ENCODE results near the gene ZNF195. TPM values are rescaled to one million over a fixed set of nuclear protein-coding genes. Genes with fewer than 3 reads are reported as not detected.
"Not testable (repeated sequence)": the region's sequence is repeated elsewhere in the genome, so short reads cannot be mapped to it uniquely, and the experiment has no call there.

Gene ZNF195
- total RNA-seq, 2 donors from 2014 or later = 12.0 to 13.0 TPM

GRCh38 chr11:3406223-3406875, 27.4 kb upstream of the ZNF195 start:
- peak; percentile 66 for DNase-seq (ENCODE audit: low spot score)
- intact Hi-C loops (cut with DNase I) = not testable (repeated sequence)

- intact Hi-C loops (cut with DNase I) = loop anchor here in 1 of 2 donors (1.0 kb wide), 1 partner anchor 39 kb away; no protein-coding TSS in a partner anchor
Observed at GRCh38 chr11:3404076-3404925, 25.4 kb upstream of the ZNF195 start.

DNA sequence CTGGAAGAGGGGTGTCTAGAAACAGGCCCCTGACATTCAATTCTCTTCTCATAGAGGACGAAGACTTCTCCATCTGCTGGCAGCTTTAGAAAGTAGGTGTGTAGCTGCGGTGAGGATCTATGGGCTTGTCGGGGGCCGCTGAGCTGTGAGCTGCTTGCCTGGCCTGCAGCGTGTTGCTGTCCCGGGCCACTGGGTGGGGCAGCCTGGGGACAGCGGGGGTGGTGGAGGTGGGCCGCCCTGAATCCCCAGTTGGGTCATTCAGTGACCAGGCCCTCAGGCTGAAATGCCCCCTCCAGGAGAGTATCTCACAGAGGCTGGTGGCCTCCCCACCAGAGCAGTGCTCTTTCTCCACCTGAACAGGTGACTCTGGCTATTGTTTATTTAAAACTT, 23.9 kb upstream of the ZNF195 start:
- intact Hi-C loops (cut with DNase I) = not testable (repeated sequence)
- DNase-seq (ENCODE audit: low spot score) = peak; percentile 64

More at GRCh38 chr11:3404076-3404925, 25.4 kb upstream of the ZNF195 start:
- peak; percentile 83 for DNase-seq (ENCODE audit: low spot score)

GRCh38 chr11:3402181-3402860, 23.4 kb upstream of the ZNF195 start:
- DNase-seq (ENCODE audit: low spot score) = peak; percentile 58
- intact Hi-C loops (cut with DNase I) = not testable (repeated sequence)

DNA sequence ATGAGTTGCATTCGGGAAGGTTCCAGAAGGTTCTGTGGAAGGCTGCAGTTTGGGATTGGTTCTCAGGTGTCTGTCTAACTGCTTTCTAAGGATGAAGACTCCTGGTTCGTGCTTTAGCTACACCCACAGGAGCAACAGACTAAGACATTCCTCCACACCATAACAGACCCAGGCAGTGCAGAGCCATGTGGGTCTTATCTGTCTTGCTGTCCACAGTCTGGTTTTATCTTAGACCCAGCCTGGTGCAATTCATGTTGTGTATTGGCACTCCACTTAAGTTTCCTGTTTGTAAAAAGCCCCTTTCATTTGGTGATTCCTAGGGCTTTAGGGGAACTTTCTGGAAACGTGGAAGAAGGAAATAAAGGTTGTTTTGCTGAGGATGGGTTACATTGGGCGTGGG, 22.1 kb upstream of the ZNF195 start:
- intact Hi-C loops (cut with DNase I); DNase-seq (ENCODE audit: low spot score): not testable (repeated sequence)

GRCh38 chr11:3398509-3398908, 19.6 kb upstream of the ZNF195 start:
- intact Hi-C loops (cut with DNase I); DNase-seq (ENCODE audit: low spot score): not testable (repeated sequence)

DNA sequence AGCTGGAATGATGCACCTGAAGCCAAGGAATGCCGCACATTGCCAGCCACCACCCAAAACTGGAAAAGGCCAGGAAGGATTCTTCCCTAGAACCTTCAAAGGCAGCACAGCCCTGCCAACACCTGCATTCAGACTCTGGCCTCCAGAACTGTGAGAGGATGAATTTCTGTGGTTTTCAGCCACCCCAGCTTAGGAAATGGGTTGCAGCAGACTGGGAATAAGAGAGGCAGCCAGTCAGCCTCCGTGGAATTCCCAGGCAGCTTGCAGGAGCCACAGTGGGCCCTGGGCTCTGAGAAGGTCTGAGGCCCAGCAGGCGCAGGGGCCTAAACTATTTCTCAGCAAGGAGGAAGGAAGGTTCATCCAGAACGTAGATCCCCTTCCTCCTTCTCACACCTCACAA, 19.2 kb upstream of the ZNF195 start:
- DNase-seq (ENCODE audit: low spot score); intact Hi-C loops (cut with DNase I): not testable (repeated sequence)

GRCh38 chr11:3397210-3397609, 18.3 kb upstream of the ZNF195 start:
- intact Hi-C loops (cut with DNase I) = not testable (repeated sequence)
- DNase-seq (ENCODE audit: low spot score) = peak; percentile 69

GRCh38 chr11:3395468-3395867, 16.5 kb upstream of the ZNF195 start:
- peak; percentile 43 for DNase-seq (ENCODE audit: low spot score)
- intact Hi-C loops (cut with DNase I) = not testable (repeated sequence)

- peak; percentile 70 for DNase-seq (ENCODE audit: low spot score)
- intact Hi-C loops (cut with DNase I) = not testable (repeated sequence)
Observed at GRCh38 chr11:3394956-3395355, 16.0 kb upstream of the ZNF195 start.

GRCh38 chr11:3393450-3393849, 14.5 kb upstream of the ZNF195 start:
- peak; percentile 47 for DNase-seq (ENCODE audit: low spot score)
- intact Hi-C loops (cut with DNase I) = not testable (repeated sequence)

DNA sequence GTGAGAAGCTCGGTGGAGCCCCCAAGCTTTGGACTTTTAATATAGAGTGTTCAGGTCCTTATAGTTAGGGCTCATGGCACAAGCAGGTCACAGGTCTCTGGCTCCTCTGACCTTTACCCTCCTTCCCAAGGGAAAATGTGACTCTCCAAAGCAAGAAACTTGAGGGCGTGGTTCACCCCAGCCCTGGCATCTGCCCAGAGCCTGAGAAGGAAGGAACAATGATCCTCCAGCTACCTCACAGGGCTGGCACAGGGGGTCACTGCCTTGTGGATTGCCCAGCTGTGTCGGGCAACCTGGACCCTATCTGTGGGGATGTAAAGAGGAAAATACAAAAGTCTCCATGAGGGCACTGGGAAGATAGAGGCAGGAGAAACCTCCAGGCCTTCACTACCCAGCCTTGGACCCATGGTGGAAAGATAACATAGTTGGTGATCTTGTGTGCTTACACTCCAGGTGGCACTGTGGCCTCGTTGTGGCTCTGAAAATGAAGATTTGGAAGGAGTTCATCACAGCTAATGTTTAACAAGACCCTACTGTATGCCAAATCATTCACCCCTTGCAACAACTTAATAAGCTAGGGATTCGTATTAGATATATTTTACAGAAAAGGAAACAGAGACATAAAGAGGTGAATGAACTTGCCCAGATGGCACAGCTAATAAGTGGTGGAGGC, 3.8 kb upstream of the ZNF195 start:
- no peak for DNase-seq (ENCODE audit: low spot score)
- intact Hi-C loops (cut with DNase I) = loop anchor here in 1 of 2 donors (5.0 kb wide), 1 partner anchor 35 kb away; no protein-coding TSS in a partner anchor

DNA sequence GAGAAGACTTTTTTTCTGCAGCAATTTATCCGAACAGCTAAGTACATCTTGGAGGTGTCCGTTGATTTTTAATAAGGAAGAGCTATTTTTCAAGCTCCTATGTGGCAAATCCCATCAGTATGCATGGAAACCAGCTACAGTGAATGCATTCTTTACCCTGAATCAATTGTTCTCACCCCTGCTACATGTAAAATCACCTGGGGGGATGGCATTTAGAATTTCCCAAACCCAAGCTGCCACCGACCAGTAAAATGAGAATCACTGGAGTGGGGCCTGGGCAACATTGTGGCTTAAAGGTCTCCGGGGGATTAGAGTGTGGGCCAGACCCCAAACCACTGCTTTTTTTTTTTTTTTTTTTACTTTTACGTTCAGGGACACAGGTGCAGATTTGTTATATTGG, 2.8 kb upstream of the ZNF195 start:
- intact Hi-C loops (cut with DNase I) = loop anchor here in 1 of 2 donors (5.0 kb wide), 1 partner anchor 36 kb away; no protein-coding TSS in a partner anchor
- DNase-seq (ENCODE audit: low spot score) = no peak

- intact Hi-C loops (cut with DNase I) = loop anchor here in 1 of 2 donors (5.0 kb wide), 1 partner anchor 36 kb away; no protein-coding TSS in a partner anchor
- DNase-seq (ENCODE audit: low spot score) = no peak
Observed at GRCh38 chr11:3380706-3381545, 2.0 kb upstream of the ZNF195 start.

GRCh38 chr11:3375552-3375951, 3.4 kb downstream of the ZNF195 start:
- intact Hi-C loops (cut with DNase I) = no loop called here

GRCh38 chr11:3370311-3370870, 8.6 kb downstream of the ZNF195 start:
- intact Hi-C loops (cut with DNase I) = no loop called here
- no peak for DNase-seq (ENCODE audit: low spot score)

More at GRCh38 chr11:3375552-3375951, 3.4 kb downstream of the ZNF195 start:
- DNase-seq (ENCODE audit: low spot score) = no peak

DNA sequence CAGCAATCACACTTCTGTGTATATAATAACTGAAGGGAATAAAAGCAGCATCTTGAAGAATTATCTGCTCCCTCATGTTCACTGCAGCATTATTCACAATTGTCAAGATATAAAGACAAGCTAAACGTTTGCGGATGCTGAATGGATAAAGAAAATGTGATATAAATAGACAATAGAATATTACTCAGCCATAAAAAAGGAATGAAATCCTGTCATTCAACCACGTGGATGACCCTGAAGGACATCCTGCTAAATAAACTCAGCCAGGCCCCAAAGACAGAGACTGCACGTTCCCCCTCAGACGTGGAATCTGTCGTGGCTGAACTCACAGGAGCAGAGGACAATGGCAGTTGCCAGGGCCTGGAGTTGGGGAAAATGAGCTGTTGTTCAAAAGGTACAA, 9.6 kb downstream of the ZNF195 start:
- DNase-seq (ENCODE audit: low spot score) = no peak
- intact Hi-C loops (cut with DNase I) = no loop called here

- intact Hi-C loops (cut with DNase I) = no loop called here
- no peak for DNase-seq (ENCODE audit: low spot score)
Observed at GRCh38 chr11:3368199-3368598, 10.7 kb downstream of the ZNF195 start.

Data from posterior vena cava (tissue), 2 donors.